Measurements from ENCODE around the gene ALG12.
"Not testable (repeated sequence)": the region's sequence is repeated elsewhere in the genome, so short reads cannot be mapped to it uniquely, and the experiment has no call there.

- not testable (repeated sequence) for TF ChIP-seq CTCF (conservative IDR thresholded peaks at IDR 0.05; ENCODE audit: low read depth in 2 of 2); POLR2AphosphoS5 (IDR thresholded peaks at IDR 0.05; ENCODE audit: low read depth); EZH2 (IDR thresholded peaks at IDR 0.05; ENCODE audit: low read depth, unreplicated experiment); CREB1 (CRISPR knock-in tag; IDR thresholded peaks at IDR 0.05; ENCODE audit: low read depth); JUNB (IDR thresholded peaks at IDR 0.05; ENCODE audit: unreplicated experiment); STAT1 (IDR thresholded peaks at IDR 0.05; ENCODE audit: unreplicated experiment); EZH2phosphoT487 (IDR thresholded peaks at IDR 0.05; ENCODE audit: unreplicated experiment); ETS1 (IDR thresholded peaks at IDR 0.05); NANOG (IDR thresholded peaks at IDR 0.05; ENCODE audit: borderline replicate concordance); REST (IDR thresholded peaks at IDR 0.05; ENCODE audit: unreplicated experiment); ZNF114 (CRISPR knock-in tag; IDR thresholded peaks at IDR 0.05); ZNF462 (CRISPR knock-in tag; IDR thresholded peaks at IDR 0.05); ZNF331 (CRISPR knock-in tag; IDR thresholded peaks at IDR 0.05; ENCODE audit: low read depth)
These were observed 65.7 kb downstream of the ALG12 start for GRCh38 chr22:49852568-49852897.

Data from GM23338 (cell line).